ENCODE results near the gene KCNG2.

GRCh38 chr18:79850731-79851130 is 53.0 kb downstream of the KCNG2 start:
- TF ChIP-seq POLR2AphosphoS5 (IDR thresholded peaks at IDR 0.05; ENCODE audit: low read depth, low read length) = no peak
- no peak for TF ChIP-seq EZH2 (IDR thresholded peaks at IDR 0.05)
- TF ChIP-seq CTCF (IDR thresholded peaks at IDR 0.05 in 2 of 3, conservative IDR thresholded peaks at IDR 0.05 in 1 of 3; ENCODE audit: borderline replicate concordance in 1 of 3, insufficient read depth in 1 of 3, low read depth in 2 of 3, low read length in 2 of 3) = no peak
- TF ChIP-seq EZH2phosphoT487 (IDR thresholded peaks at IDR 0.05; ENCODE audit: borderline replicate concordance) = no peak
- no peak for TF ChIP-seq REST (IDR thresholded peaks at IDR 0.05; ENCODE audit: low read depth)
- TF ChIP-seq POLR2A (IDR thresholded peaks at IDR 0.05; ENCODE audit: borderline replicate concordance, extremely low read depth, insufficient read depth, insufficient read length) = no peak
- TF ChIP-seq RAD21 (IDR thresholded peaks at IDR 0.05; ENCODE audit: low read depth) = no peak
- no peak for TF ChIP-seq CBX3 (IDR thresholded peaks at IDR 0.05; ENCODE audit: low read depth)
- no peak for TF ChIP-seq YY1 (IDR thresholded peaks at IDR 0.05; ENCODE audit: extremely low read depth, insufficient replicate concordance, low read depth, low read length)
- no peak for TF ChIP-seq ZFX (IDR thresholded peaks at IDR 0.05)
- no peak for TF ChIP-seq TCF7L2 (IDR thresholded peaks at IDR 0.05; ENCODE audit: borderline replicate concordance, extremely low read depth, insufficient read depth, insufficient read length)

Measured in HCT116 (cell line).